Activated T-cell treated with anti-CD3 and anti-CD28 coated beads for 4 hours (primary cell): ENCODE measurements around the gene GATAD2A.
"Not testable (repeated sequence)": the region's sequence is repeated elsewhere in the genome, so short reads cannot be mapped to it uniquely, and the experiment has no call there.

Source experiments
- DNase-seq: peaks from one replicate; pipeline ENCODE4 v3.0.0-alpha.2; 2020

GATAD2A gene, protein sequence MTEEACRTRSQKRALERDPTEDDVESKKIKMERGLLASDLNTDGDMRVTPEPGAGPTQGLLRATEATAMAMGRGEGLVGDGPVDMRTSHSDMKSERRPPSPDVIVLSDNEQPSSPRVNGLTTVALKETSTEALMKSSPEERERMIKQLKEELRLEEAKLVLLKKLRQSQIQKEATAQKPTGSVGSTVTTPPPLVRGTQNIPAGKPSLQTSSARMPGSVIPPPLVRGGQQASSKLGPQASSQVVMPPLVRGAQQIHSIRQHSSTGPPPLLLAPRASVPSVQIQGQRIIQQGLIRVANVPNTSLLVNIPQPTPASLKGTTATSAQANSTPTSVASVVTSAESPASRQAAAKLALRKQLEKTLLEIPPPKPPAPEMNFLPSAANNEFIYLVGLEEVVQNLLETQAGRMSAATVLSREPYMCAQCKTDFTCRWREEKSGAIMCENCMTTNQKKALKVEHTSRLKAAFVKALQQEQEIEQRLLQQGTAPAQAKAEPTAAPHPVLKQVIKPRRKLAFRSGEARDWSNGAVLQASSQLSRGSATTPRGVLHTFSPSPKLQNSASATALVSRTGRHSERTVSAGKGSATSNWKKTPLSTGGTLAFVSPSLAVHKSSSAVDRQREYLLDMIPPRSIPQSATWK

DNA sequence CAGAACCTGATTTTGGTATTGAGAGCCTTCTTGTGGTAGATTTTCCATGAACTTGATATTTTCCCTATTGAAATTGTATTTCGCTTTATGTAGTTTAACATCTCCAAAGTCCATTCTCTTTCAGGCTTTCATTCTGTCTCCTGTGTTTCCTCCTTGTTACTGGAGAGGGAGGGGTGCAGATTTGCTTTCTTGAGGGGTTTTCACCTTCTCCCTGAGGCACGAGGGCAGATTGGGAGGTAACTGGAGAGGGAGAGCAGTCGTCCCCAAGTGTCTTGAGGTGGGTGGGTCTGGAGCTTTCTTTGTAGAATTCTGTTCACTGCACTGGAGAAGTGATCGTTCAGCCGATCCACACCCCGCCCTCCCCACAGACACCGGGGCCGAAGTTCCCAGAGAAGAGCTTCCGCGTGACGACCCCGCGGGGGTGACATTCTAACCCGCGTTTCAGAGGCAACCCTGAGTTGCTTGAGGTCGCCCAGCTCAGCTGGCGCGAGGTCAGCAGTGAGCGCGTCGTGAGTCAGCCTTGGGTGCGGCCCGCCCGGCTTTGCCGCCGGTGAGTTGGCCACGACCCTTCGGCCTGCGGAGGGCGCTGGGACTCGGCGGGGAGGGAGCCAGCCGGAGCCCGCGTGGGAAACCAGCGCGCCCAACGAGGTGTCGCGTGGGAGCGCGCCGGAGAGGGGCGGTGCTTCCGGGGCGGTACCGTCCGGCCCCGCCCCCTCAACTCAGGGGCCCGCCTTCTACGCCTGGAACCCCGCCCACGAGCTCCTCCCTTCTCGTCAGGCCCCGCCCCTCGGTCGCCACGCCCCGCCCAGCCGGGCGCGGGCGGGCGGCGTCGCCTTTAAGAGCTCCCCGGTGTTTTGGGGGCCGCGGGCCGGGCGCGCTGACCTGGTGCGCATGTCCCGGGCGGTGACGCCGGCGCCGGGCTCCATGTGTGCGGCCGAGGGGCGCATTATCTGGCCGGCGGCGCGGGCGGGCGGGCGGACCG, at the start of gene GATAD2A:
GATAD2A (plus strand) TSS at position 797 of the 982 bp plus-strand sequence. CDS start 59,671 bp downstream, outside the sequence.
- peak; percentile 90 for DNase-seq

DNA sequence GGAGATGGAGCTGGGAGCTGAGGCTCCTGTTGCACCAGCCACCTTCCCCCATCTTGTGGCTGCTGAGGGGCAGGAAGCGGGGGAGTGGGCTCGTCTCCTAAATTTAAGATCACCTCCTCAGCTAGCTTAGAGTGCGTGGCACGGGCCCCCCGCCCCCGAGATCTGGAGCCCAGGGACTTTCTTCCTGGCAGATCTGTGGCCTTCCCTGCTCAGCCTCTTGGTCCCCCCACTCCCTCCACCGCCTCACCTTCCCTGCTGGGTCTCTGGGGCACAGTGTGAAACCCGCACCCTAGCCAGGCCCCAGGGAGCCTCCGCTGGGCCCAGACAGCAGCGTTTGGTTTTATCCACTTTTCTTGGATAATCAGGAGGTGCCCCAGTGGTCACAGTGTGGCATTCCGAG, 49.0 kb upstream of the GATAD2A start:
- DNase-seq, result no peak

DNA sequence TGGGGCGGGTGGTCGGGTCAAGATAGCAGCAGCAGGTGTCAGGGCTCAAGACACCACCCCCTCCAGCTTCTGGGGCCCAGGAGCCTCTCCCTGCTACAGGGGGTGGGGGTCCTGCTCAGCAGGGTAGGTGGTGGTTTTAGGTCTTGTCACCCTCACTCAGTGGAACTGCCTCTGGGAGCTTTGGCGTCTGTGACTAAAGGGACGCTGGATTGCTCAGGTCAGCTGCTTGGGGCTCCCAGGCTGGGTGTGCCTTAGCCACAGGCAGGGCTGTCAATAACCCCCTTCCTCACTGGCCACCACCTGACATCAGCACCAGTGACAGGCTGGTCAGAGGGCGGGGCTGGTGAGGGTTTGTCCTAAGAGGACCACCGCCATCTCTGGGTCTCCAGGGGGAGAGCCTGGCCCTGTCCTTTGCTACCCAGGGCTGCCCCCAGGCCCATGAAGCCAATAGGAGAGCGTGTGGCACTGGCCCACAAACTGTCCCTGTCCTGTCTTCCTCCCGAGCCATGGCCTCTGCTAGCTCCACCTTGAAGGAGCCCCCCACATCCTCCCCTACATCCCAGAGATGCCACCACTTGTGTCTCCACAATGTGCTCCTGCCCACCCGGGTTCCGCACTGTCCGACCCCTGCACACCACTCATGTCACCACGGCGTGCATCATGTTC, 48.4 kb upstream of the GATAD2A start:
- no peak for DNase-seq

DNA sequence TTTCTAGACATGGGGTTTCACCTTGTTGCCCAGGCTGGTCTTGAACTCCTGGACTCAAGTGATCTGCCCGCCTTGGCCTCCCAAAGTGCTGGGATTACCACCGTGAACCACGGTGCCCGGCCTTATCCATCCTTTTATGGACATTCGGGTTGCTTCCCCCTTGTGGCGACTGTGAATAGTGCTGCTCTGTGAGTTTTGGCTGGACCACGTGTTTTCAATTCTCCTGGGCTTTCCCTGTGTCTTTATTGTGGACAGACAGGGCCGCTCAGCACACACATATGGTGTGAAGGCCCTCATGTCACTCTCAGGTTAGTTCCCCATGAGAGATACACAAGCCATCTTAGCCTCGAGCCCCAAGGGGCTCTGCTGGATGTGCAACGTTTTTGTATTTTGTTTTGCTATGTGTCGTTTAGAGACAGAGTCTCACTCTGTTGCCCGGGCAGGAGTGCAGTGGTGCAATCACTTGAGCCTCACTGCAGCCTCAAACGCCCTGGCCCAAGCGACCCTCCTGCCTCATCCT, 44.3 kb upstream of the GATAD2A start:
- peak; percentile 56 for DNase-seq

DNA sequence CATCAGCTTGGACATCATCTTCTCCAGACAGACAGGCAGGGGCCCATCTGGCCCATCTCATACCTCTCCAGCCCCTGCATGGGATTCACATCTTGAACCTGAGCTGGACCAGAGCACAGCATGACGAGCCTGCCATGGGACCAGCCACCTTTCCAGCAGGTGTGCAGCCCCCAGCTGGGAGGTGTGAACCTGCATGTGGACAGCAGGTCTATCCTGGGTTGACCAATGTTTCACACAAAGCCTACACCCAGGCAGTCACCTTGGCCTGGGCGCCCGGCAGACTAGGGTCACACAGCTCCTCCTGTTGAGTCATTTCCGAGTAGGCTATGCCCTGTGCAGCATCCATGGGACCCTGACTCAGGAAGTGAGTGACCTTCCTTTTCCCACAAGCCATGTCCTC, 43.4 kb upstream of the GATAD2A start:
- DNase-seq, result no peak

DNA sequence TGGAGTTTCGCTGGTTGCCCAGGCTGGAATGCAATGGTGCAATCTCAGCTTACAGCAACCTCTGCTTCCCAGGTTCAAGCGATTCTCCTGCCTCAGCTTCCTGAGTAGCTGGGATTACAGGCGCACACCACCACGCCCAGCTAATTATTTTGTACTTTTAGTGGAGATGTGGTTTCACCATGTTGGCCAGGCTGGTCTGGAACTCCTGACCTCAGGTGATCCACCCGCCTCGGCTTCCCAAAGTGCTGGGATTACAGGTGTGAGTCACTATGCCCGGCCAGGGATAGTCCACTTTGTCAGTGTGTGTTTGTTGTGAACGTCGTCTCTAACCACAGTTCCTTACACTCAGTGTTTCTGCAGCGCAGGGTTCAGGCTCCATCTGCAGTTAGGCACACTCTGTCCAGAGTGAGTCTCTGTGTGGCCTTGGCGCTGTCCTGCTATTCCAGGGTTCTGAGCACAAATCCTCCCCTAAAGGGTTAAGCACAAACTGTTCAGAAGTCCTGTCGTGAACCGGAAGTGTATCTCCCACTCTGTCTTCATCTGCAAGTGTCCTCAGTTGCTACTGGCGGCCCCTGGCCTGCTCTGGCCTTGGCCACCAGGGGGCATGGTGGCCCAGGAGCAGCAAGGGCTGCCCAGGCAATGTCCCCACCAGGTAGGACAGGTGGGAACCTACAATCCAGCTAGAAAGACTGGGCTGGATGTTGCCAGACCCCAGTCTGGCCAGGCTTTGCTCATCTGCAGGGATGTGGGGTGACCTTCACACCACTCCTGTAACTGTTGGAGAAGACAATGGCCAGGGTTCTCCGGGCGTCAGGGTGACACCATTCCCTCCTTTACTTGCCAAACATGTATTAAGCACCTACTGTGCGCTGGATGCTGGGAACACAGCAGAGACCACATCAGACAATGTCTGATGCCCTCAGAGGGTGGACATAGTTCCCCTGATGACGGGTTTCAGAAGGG, 38.8 kb upstream of the GATAD2A start:
- DNase-seq, result peak; percentile 59

DNA sequence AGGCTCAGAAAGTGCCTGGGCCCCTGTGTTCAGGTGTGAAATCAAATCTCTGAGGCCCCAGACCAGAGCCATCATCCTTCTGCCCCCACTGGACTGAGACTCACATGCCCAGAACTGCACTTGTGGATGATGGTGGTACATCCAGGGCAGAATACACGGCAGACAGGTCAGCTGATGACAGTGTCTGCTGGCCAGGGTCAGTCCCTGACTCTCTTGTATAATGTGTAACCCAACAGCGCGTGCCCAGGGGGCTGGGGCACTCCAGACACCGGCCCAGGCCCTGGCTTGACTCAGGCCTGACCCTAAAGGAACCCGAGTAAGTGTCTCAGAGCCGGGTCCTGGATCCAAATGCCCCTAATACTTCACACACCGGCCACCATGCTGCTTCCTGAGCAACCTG, 37.4 kb upstream of the GATAD2A start:
- no peak for DNase-seq

DNA sequence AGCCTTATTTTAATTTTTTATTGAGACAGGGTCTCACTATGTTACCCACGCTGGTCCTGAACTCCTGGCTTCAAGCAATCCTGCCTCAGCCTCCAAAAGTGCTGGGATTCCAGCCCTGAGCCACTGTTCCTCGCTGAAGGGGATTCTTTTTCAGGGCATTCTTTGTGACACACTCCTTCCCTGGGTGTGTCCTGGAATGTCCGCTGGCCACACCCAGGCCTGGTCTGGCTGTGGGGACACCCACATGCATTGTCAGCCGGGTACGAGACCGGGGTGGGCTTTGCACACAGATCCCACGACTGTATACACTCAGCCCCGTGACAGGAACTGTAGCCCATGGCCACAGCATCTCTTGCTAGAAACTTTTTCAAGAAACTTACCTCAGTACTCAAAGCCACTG, 34.4 kb upstream of the GATAD2A start:
- no peak for DNase-seq

DNA sequence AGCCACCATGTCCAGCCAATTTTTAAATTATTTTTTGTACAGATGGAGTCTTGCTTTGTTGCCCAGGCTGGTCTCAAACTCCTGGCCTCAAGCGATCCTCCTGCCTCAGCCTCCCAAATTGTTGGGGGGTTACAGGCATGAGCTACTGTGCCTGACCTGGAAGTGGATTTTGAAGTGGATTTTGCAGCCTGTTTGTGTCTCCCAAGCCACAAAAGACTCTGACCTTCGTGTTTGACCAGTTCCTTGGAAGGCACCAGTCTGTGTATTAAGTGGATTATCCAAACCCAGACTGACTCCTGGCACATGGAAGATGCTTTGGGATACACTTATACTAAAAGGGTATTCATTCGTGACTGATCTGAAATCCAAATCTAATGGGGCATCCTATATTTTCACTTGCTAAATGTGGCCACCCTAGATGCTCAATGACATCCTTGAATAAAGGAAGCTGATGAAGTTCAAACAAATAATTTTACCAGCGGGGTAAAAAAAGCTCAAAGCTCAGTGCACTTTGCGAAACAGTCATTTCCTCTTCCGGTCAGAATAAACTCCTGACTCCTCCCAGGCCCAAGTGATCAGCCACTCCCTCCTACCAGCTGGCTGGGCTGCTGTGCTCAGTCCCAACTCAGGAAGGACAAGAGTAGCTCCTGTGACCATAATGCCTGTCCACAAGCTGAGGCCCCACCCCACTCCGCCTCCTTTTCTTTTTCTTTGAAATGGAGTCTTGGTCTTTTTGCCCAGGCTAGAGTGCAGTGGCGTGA, 32.6 kb upstream of the GATAD2A start:
- DNase-seq, result no peak

DNA sequence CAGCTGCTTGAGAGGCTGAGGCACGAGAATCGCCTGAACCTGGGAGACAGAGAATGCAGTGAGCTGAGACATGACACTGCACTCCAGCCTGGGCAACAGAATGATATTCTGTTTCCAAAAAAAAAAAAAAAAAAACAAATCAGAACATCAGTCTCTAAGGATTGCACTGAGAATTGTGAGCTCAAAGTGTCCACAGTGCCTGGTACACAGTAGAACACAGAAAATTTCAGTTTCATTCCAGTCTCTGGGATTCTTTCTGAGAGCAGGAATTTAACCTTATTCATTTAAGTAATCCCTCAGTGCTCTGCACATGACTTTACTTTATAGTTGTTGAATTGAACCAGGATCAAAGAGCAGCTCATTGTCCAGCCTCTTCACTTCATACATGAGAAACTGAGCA, 25.9 kb upstream of the GATAD2A start:
- DNase-seq, result no peak

DNA sequence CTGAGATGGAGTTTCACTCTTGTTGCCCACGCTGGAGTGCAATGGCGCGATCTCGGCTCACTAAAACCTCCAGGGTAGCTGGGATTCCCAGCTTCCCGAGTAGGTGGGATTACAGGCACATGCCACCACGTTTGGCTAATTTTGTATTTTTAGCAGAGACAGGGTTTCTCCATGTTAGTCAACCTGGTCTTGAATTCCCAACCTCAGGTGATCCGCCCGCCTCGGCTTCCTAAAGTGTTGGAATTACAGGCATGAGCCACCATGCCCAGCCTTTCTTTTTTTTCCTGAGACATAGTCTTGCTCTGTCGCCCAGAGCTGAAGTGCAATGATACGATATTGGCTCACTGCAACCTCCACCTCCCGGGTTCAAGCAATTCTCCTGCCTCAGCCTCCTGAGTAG, 25.2 kb upstream of the GATAD2A start:
- not testable (repeated sequence) for DNase-seq

DNA sequence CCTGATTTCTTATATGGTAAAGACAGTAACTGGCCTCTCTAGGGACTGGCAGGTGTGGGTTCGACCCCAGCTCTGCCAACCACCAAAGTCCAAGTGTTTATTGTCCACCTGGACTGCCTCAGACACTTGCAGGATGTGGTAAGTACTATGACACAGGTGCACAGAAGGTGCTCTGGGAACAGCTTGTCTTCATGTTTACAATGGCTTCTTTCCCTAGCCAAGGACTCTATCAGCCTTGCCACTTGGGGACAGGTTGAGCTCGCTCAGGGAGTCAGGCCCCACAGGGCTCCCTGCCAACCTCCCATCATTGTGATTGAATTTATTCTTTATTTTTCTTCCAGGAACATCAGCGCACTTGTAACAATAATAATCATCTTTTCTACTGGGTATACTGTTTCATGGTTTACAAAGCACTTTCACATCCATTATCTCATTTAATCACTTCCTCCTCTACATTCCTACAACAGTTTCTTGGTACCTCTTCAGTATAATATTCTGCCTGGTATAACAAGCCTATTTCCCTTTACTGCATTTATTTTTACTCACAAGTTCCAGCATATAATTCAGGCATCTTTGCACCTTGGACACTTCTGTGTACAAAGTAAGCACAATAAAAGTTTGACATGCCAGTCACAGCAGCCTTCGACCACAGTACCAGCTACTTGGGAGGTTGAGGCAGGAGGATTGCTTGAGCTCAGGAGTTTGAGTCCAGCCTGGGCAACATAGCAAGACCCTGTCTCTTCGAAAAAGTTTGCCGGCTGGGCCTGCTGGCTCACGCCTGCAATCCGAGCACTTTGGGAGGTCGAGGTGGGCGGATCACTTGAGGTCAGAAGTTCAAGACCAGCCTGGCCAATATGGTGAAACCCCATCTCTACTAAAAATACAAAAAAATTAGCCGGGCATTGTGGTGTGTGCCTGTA, 24.2 kb upstream of the GATAD2A start:
- no peak for DNase-seq

DNA sequence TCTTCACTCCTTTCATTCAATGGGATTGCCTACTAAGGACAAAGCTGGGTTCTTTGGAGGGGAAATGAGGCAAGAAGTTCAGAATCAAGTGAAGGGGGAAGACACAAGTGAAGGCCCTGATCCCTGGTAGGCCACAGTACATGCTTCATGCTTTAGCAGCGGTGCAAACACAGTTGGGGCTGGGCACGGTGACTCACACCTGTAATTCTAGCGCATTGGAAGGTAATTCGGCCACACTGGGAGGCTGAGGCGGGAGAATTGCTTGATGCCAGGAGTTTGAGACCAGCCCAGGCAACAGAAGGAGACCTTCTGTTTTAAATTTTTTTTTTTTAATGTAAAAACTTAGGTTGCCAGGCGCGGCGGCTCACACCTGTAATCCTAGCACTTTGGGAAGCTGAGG, 23.4 kb upstream of the GATAD2A start:
- no peak for DNase-seq

DNA sequence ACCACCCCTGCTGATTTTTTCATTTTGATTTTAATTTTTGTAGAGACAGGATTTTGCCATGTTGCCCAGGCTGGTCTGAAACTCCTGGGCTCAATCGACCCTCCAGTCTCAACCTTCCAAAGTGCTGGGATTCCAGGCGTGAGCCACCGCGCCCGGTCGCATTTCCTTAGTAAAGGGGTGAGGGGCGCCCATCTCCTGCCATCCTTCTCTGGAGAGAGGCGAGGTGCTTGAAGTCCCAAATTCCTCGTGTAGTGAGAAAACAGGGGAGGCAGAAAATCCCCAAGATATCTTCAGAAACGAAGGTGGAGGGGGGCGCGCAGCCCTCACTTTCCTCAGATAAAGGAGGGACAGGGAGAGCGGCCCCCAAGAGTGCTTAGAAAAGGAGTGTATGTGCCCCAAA, 21.0 kb upstream of the GATAD2A start:
- no peak for DNase-seq

DNA sequence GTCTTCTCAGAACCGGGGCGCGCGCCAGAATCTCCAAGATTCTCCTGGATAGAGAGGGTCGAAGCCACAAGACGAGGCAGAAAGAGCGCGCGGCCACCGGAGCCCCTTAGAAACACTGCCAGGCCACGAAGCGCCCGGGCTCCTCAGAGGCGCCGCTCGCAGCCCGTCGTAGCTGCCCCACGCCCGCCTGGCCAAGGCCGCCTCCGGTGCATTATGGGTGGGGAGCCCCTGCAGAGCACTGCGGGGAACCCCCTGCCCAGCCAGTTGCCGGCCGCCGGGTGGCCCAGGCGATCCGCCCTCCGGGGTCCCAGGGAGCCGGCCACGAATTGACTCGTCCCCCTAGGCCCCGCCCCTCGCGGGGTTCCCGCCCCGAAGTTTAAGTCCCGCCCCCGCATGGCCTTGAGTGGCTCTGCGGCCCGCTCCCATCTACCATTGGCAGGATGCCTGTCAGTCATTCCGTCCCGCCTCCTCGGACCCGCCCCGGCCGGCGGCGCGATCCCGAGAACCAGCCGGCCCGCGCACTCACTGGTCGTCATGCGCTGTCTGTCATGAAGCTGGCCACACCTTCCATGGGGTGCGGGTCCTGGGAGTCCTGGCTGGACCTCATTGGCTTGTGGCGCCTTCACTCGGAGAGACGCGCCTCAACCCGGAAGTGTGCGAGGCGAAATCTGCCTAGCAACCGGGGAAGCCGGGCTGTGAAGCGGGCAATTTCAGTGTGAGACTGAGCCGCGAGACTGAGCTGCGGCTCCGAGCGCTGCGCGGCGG, 20.2 kb upstream of the GATAD2A start:
- peak; percentile 99 for DNase-seq

DNA sequence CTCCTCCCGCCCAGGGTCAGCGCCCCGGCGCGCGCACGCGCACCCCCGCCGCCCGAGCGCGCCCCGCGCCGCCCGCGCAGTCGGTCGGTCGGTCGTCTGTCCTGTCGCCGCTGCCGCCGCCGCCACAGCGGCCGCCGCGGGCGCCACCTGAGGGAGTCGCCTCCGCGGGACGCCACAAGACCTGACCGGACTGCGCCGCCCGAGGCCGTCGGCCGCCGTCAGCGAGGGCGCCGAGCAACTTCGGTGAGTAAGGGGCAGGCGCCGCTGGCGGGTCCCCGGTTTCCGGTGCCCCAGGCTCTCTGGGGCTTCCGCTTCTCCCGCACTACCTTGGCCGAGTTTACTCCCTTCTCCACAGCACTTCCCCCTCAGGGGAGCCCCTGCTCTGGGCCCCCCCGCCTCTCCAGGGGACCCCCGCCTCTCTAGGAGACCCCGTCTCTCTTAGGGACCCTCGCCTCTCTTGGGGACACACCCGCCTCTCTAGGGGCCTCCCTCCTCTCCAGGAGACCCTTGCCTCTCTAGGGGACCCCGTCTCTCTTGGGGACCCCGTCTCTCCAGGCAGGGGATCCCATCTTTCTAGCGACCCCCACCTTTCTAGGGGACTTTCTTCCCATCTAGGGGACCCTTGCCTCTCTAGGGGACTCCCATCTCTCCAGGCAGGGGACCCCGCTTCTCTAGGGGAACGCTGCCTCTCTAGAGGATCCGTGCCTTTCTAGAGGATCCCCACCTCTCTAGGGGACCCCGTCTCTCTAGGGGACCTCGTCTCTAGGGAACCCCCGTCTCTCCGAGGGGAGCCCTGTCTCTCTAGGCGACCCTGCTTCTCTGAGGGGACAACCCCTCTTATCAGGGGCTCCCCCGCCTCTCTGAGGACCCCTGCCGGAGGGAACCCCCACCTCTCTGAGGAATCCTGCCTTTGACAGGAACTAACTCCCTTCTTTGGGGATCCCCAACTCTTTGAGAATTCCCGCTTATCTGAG, 19.3 kb upstream of the GATAD2A start:
- DNase-seq, result peak; percentile 24

DNA sequence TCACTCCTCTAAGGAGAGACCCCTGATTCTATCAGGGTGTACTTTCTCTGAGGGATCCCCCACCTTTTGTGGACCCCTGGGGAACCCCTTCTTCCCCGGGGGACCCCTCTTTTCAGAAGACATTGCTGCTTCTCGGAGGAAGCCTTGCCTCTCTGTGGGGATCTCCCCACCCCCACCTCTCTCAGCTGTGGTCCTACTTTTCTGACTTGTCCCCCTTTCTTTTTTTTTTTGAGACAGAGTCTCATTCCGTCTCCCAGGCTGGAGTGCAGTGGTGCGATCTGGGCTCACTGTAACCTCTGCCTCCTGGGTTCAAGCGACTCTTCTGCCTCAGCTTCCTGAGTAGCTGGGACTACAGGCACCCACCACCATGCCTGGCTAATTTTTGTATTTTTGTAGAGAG, 18.4 kb upstream of the GATAD2A start:
- no peak for DNase-seq
